SIG-M5 treated with dmso at 0.1 percent for 504 hours (cell line): ENCODE data around the gene PRR20G.

ENCODE experiments used
- DNase-seq: peaks from one replicate; lab custom pipeline; 2025; ENCODE audit not compliant: unreplicated experiment; lab: John Stamatoyannopoulos, UW

The PRR20G gene

DNA sequence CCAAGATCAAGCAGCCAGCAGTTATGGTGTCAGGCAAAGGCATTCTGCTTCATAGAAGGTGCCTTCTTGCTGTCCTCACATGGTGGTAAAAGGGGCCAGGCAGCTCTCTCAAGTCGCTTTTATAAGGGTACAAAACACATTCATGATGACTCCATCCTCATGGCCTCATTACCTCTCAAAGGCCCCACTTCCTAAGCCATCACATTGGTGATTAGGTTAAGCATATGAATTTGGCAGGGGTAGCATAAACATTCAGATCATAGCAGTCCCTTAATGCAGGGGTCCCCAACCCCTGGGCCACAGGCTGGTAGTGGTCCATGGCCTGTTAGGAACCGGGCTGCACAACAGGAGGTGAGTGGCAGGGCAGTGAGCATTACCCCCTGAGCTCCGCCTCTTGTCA, 52.1 kb downstream of the PRR20G start:
- DNase-seq = no peak

DNA sequence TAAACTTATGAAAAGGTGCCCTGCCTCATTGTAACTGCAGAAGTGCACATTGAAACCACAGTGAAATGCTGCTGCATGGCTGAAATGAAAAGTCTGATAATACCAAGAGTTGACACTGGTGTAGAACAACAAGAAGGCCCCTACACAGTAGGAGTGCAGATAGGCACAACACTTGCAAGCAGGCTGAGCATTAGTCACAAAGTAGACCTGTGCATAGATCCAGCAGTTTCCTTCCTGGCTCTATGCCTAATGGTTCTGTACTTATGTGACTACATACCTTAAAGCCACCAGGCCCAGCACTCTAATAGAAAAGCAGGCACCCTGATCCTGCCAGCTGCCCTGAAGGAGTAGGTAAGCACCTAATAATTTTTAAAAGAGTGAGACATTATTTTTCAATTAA, 53.1 kb downstream of the PRR20G start:
- DNase-seq = no peak
